Cardiac septum (tissue), 1 donor: ENCODE results near the gene SPAG16. TPM values are rescaled to one million over a fixed set of nuclear protein-coding genes. Genes with fewer than 3 reads are reported as not detected.

Experiments
- DNase-seq: peaks from one replicate; pipeline ENCODE4 v3.0.0-alpha.2; 2020; ENCODE audit warnings: low spot score
- intact Hi-C: fragments of 100-400 bp; cut with DNase I; formaldehyde crosslinking; loops from one replicate; pipeline ENCODE4 v1.14.0; 2022
- total RNA-seq: library from RNA; stranded (reverse); fragmentation: NEBNext Ultra II Directional; extraction: Animal tissue kit (Norgen Biotek cat#: 25700); gene quantifications from one replicate; pipeline ENCODE4 v1.2.1, GENCODE V29; 2021
- donor health status: DM: no; HTN: no; CAD: no.

SPAG16 gene
- total RNA-seq, 1 donor from 2014 or later, result 22.8 TPM

GRCh38 chr2:213757525-213757924 is 473.3 kb downstream of the SPAG16 start:
- DNase-seq, result no peak
- intact Hi-C loops, result no loop called here

- no peak for DNase-seq
- intact Hi-C loops, result no loop called here
These were observed 479.1 kb downstream of the SPAG16 start for GRCh38 chr2:213763354-213763753.

GRCh38 chr2:213763963-213764362 is 479.7 kb downstream of the SPAG16 start:
- DNase-seq, result no peak
- intact Hi-C loops, result no loop called here

GRCh38 chr2:213764849-213765248 is 480.6 kb downstream of the SPAG16 start:
- intact Hi-C loops, result no loop called here
- DNase-seq, result no peak

GRCh38 chr2:213766062-213766461 is 481.8 kb downstream of the SPAG16 start:
- DNase-seq, result no peak
- intact Hi-C loops, result no loop called here

- no peak for DNase-seq
- intact Hi-C loops, result no loop called here
These were observed 482.2 kb downstream of the SPAG16 start for GRCh38 chr2:213766465-213766901.

- DNase-seq, result no peak
- intact Hi-C loops, result no loop called here
These were observed 503.6 kb downstream of the SPAG16 start for GRCh38 chr2:213787869-213788268.

GRCh38 chr2:213789940-213790339 is 505.7 kb downstream of the SPAG16 start:
- DNase-seq, result no peak
- intact Hi-C loops, result no loop called here

- intact Hi-C loops, result no loop called here
- no peak for DNase-seq
These were observed 507.8 kb downstream of the SPAG16 start for GRCh38 chr2:213792045-213792444.

- DNase-seq, result no peak
These were observed 522.0 kb downstream of the SPAG16 start for GRCh38 chr2:213806125-213806726.

GRCh38 chr2:213816583-213816982 is 532.3 kb downstream of the SPAG16 start:
- DNase-seq, result no peak
- intact Hi-C loops, result no loop called here

More at GRCh38 chr2:213806125-213806726, 522.0 kb downstream of the SPAG16 start:
- intact Hi-C loops, result no loop called here

GRCh38 chr2:213818436-213818835 is 534.2 kb downstream of the SPAG16 start:
- intact Hi-C loops, result no loop called here
- DNase-seq, result no peak

- no peak for DNase-seq
- intact Hi-C loops, result no loop called here
These were observed 550.1 kb downstream of the SPAG16 start for GRCh38 chr2:213834331-213834730.

- DNase-seq, result no peak
- intact Hi-C loops, result no loop called here
These were observed 550.5 kb downstream of the SPAG16 start for GRCh38 chr2:213834746-213835145.

GRCh38 chr2:213846856-213847255 is 562.6 kb downstream of the SPAG16 start:
- intact Hi-C loops, result no loop called here
- DNase-seq, result no peak

- intact Hi-C loops, result no loop called here
- no peak for DNase-seq
These were observed 563.1 kb downstream of the SPAG16 start for GRCh38 chr2:213847316-213847715.

GRCh38 chr2:213848631-213849030 is 564.4 kb downstream of the SPAG16 start:
- intact Hi-C loops, result no loop called here
- DNase-seq, result no peak

GRCh38 chr2:213861638-213862037 is 577.4 kb downstream of the SPAG16 start:
- intact Hi-C loops, result no loop called here
- DNase-seq, result no peak

- intact Hi-C loops, result no loop called here
- no peak for DNase-seq
These were observed 578.3 kb downstream of the SPAG16 start for GRCh38 chr2:213862407-213863076.

- DNase-seq, result no peak
- intact Hi-C loops, result no loop called here
These were observed 579.3 kb downstream of the SPAG16 start for GRCh38 chr2:213863541-213863940.

GRCh38 chr2:213868526-213868925 is 584.3 kb downstream of the SPAG16 start:
- no peak for DNase-seq
- intact Hi-C loops, result no loop called here
